ENCODE data around the gene PAN3. TPM values are rescaled to one million over a fixed set of nuclear protein-coding genes. Genes with fewer than 3 reads are reported as not detected.

Gene PAN3
- total RNA-seq, 1 experiment from 2014 or later, result 46.1 TPM

- no peak for DNase-seq (ENCODE audit: low spot score)
- Histone ChIP-seq H3K9me3 (ENCODE audit: low read depth, low read length, poor library complexity, severe bottlenecking) (no peaks in the 10 kb centered on the region), H3K27ac (ENCODE audit: low read depth, low read length, poor library complexity, severe bottlenecking) (no peak overlapping the region), H3K4me1 (ENCODE audit: insufficient read depth, low read length, poor library complexity, severe bottlenecking) (peaks cover 18% of the 10 kb centered on the region), H3K27me3 (replicated peaks; ENCODE audit: insufficient read depth, low read depth, low read length, poor library complexity) (no peaks in the 10 kb centered on the region), H3K4me3 (ENCODE audit: low read depth, low read length, poor library complexity, severe bottlenecking) (no peak overlapping the region), H3K36me3 (ENCODE audit: insufficient read depth, low read length, poor library complexity, severe bottlenecking) (no peaks in the 10 kb centered on the region)
- TF ChIP-seq, protein P1, sequence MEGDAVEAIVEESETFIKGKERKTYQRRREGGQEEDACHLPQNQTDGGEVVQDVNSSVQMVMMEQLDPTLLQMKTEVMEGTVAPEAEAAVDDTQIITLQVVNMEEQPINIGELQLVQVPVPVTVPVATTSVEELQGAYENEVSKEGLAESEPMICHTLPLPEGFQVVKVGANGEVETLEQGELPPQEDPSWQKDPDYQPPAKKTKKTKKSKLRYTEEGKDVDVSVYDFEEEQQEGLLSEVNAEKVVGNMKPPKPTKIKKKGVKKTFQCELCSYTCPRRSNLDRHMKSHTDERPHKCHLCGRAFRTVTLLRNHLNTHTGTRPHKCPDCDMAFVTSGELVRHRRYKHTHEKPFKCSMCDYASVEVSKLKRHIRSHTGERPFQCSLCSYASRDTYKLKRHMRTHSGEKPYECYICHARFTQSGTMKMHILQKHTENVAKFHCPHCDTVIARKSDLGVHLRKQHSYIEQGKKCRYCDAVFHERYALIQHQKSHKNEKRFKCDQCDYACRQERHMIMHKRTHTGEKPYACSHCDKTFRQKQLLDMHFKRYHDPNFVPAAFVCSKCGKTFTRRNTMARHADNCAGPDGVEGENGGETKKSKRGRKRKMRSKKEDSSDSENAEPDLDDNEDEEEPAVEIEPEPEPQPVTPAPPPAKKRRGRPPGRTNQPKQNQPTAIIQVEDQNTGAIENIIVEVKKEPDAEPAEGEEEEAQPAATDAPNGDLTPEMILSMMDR (conservative IDR thresholded peaks at IDR 0.05; ENCODE audit: low read depth, low read length), result no peak
- TF ChIP-seq EZH2 (IDR thresholded peaks at IDR 0.05; ENCODE audit: borderline replicate concordance, low read depth, low read length, poor library complexity, severe bottlenecking), result no peak
- intact Hi-C loops (cut with micrococcal nuclease; ENCODE audit: unreplicated experiment), result no loop called here
- ChIA-PET CTCF (no interaction called here), POLR2A (ENCODE audit: low non-redundant PET) (no interaction called here)
- BruUV-seq (replicated peaks), result no TSS peak
These were observed 46.9 kb downstream of the PAN3 start for GRCh38 chr13:28185256-28185655.

DNA sequence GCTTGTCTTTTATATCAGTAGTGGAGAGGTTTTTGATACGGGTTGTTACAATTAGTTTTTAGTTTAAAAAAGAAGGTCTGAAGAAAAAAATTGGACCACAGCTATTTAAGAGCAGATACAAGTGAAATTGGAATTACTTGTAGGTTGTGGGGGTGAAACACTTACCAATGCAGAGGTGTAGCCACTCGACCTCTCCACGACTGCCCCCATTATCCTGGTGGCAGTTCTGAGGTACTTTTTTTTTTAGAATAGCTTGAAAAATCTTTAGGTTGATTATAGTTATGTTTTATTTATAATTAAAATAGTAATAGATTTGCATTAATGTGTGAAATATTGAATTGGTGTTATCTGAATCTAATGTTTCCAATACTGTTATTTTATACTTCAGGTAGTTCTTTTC is 60.7 kb downstream of the PAN3 start:
- BruUV-seq (replicated peaks), result no TSS peak
- intact Hi-C loops (cut with micrococcal nuclease; ENCODE audit: unreplicated experiment), result no loop called here
- CTCF ChIA-PET, result no interaction called here

GRCh38 chr13:28204043-28204442 is 65.7 kb downstream of the PAN3 start:
- BruUV-seq (replicated peaks), result no TSS peak
- no peak overlapping the region for H3K4me3 ChIP-seq (ENCODE audit: low read depth, low read length, poor library complexity, severe bottlenecking)
- DNase-seq (ENCODE audit: low spot score), result no peak
- H3K36me3 ChIP-seq (ENCODE audit: insufficient read depth, low read length, poor library complexity, severe bottlenecking), result no peaks in the 10 kb centered on the region
- TF ChIP-seq EZH2 (IDR thresholded peaks at IDR 0.05; ENCODE audit: borderline replicate concordance, low read depth, low read length, poor library complexity, severe bottlenecking), result no peak
- TF ChIP-seq, protein P1 (conservative IDR thresholded peaks at IDR 0.05; ENCODE audit: low read depth, low read length), result no peak
- no peaks in the 10 kb centered on the region for H3K9me3 ChIP-seq (ENCODE audit: low read depth, low read length, poor library complexity, severe bottlenecking)
- no peaks in the 10 kb centered on the region for H3K4me1 ChIP-seq (ENCODE audit: insufficient read depth, low read length, poor library complexity, severe bottlenecking)
- H3K27ac ChIP-seq (ENCODE audit: low read depth, low read length, poor library complexity, severe bottlenecking), result no peak overlapping the region
- CTCF ChIA-PET, result no interaction called here
- no peaks in the 10 kb centered on the region for H3K27me3 ChIP-seq (replicated peaks; ENCODE audit: insufficient read depth, low read depth, low read length, poor library complexity)
- POLR2A ChIA-PET (ENCODE audit: low non-redundant PET), result no interaction called here
- intact Hi-C loops (cut with micrococcal nuclease; ENCODE audit: unreplicated experiment), result no loop called here

More for the DNA sequence above, 60.7 kb downstream of the PAN3 start:
- Histone ChIP-seq H3K9me3 (ENCODE audit: low read depth, low read length, poor library complexity, severe bottlenecking) (no peaks in the 10 kb centered on the region), H3K4me1 (ENCODE audit: insufficient read depth, low read length, poor library complexity, severe bottlenecking) (no peaks in the 10 kb centered on the region), H3K36me3 (ENCODE audit: insufficient read depth, low read length, poor library complexity, severe bottlenecking) (peaks cover 3% of the 10 kb centered on the region), H3K27ac (ENCODE audit: low read depth, low read length, poor library complexity, severe bottlenecking) (no peak overlapping the region), H3K27me3 (replicated peaks; ENCODE audit: insufficient read depth, low read depth, low read length, poor library complexity) (no peaks in the 10 kb centered on the region), H3K4me3 (ENCODE audit: low read depth, low read length, poor library complexity, severe bottlenecking) (no peak overlapping the region)
- DNase-seq (ENCODE audit: low spot score), result no peak
- POLR2A ChIA-PET (ENCODE audit: low non-redundant PET), result no interaction called here
- TF ChIP-seq, protein P1 (conservative IDR thresholded peaks at IDR 0.05; ENCODE audit: low read depth, low read length), result no peak
